Measurements from ENCODE around the gene MCCD1. TPM values are rescaled to one million over a fixed set of nuclear protein-coding genes. Genes with fewer than 3 reads are reported as not detected.
"Not testable (repeated sequence)": the region's sequence is repeated elsewhere in the genome, so short reads cannot be mapped to it uniquely, and the experiment has no call there.

Gene MCCD1
- total and polyA plus RNA-seq, 2 donors from 2014 or later, result 3.5 to 325 TPM

GRCh38 chr6:31548544-31548873 lies 19.7 kb downstream of the MCCD1 start:
- TF ChIP-seq CTCF (IDR thresholded peaks at IDR 0.05; ENCODE audit: borderline replicate concordance, extremely low read depth, insufficient read depth), result no peak

GRCh38 chr6:31551371-31551770 lies 22.6 kb downstream of the MCCD1 start:
- peak; percentile 60 for TF ChIP-seq CTCF (IDR thresholded peaks at IDR 0.05; ENCODE audit: borderline replicate concordance, extremely low read depth, insufficient read depth)
- H3K4me3 ChIP-seq (ENCODE audit: low read length in 3 of 3); H3K27ac ChIP-seq (ENCODE audit: low read depth in 2 of 2, low read length in 2 of 2); FAIRE-seq; H3K27me3 ChIP-seq (ENCODE audit: control insufficient read depth, insufficient read depth, low read length); intact Hi-C loops (cut with DNase I); H3K9ac ChIP-seq (ENCODE audit: low read length in 3 of 3); H3K9me3 ChIP-seq (ENCODE audit: control insufficient read depth in 2 of 3, insufficient read depth in 1 of 3, low read length in 3 of 3): not testable (repeated sequence)
- Histone ChIP-seq H3K36me3 (ENCODE audit: control insufficient read depth in 2 of 3, insufficient read depth in 3 of 3, low read length in 3 of 3) (peaks cover 0 to 12% (median 5%) of the 10 kb centered on the region in 3 donors), H3K4me1 (ENCODE audit: control insufficient read depth in 2 of 3, insufficient read depth in 2 of 3, low read depth in 1 of 3, low read length in 3 of 3) (peaks cover 0 to 14% (median 7%) of the 10 kb centered on the region in 3 donors)
- DNase-seq, result peak in 2 of 5 donors; percentile 30 to 51

More at GRCh38 chr6:31548544-31548873, 19.7 kb downstream of the MCCD1 start:
- Histone ChIP-seq H3K27ac (ENCODE audit: low read depth in 2 of 2, low read length in 2 of 2) (no peak overlapping the region), H3K4me1 (ENCODE audit: control insufficient read depth in 2 of 3, insufficient read depth in 2 of 3, low read depth in 1 of 3, low read length in 3 of 3) (peaks cover 0 to 14% (median 7%) of the 10 kb centered on the region in 3 donors), H3K36me3 (ENCODE audit: control insufficient read depth in 2 of 3, insufficient read depth in 3 of 3, low read length in 3 of 3) (peaks cover 0 to 10% (median 5%) of the 10 kb centered on the region in 3 donors), H3K4me3 (ENCODE audit: low read length in 3 of 3) (peak overlapping the region in 1 of 3 donors; percentile 64), H3K27me3 (ENCODE audit: control insufficient read depth, insufficient read depth, low read length) (no peaks in the 10 kb centered on the region), H3K9ac (ENCODE audit: low read length in 3 of 3) (peak overlapping the region in 2 of 3 donors; percentile 63 to 87), H3K9me3 (ENCODE audit: control insufficient read depth in 2 of 3, insufficient read depth in 1 of 3, low read length in 3 of 3) (no peaks in the 10 kb centered on the region)
- DNase-seq (no peak), FAIRE-seq (no peak)
- intact Hi-C loops (cut with DNase I), result no loop called here

GRCh38 chr6:31556307-31556706 lies 27.5 kb downstream of the MCCD1 start:
- TF ChIP-seq CTCF (IDR thresholded peaks at IDR 0.05; ENCODE audit: borderline replicate concordance, extremely low read depth, insufficient read depth), result no peak
- Histone ChIP-seq H3K4me3 (ENCODE audit: low read length in 3 of 3) (no peak overlapping the region), H3K36me3 (ENCODE audit: control insufficient read depth in 2 of 3, insufficient read depth in 3 of 3, low read length in 3 of 3) (peaks cover 0 to 25% (median 9%) of the 10 kb centered on the region in 3 donors), H3K27me3 (ENCODE audit: control insufficient read depth, insufficient read depth, low read length) (no peaks in the 10 kb centered on the region), H3K4me1 (ENCODE audit: control insufficient read depth in 2 of 3, insufficient read depth in 2 of 3, low read depth in 1 of 3, low read length in 3 of 3) (peaks cover 0 to 18% (median 0%) of the 10 kb centered on the region in 3 donors), H3K27ac (ENCODE audit: low read depth in 2 of 2, low read length in 2 of 2) (no peak overlapping the region), H3K9me3 (ENCODE audit: control insufficient read depth in 2 of 3, insufficient read depth in 1 of 3, low read length in 3 of 3) (no peaks in the 10 kb centered on the region), H3K9ac (ENCODE audit: low read length in 3 of 3) (no peak overlapping the region)
- DNase-seq (peak in 1 of 5 donors; percentile 32), FAIRE-seq (no peak)
- intact Hi-C loops (cut with DNase I), result no loop called here
